DND-41 (cell line): ENCODE results near the gene CD55.

Experiments
- CTCF ChIP-seq: IDR thresholded peaks from 2 replicates; pipeline ENCODE4 v1.5.1; 2012; ENCODE audit warnings: borderline replicate concordance, low read length, moderate library complexity, mild to moderate bottlenecking; ENCODE audit not compliant: poor library complexity, severe bottlenecking; ENCODE audit errors: extremely low read depth
- EZH2 ChIP-seq: IDR thresholded peaks from 3 replicates; pipeline ENCODE4 v1.6.1; 2012; ENCODE audit warnings: borderline replicate concordance, low read depth, mild to moderate bottlenecking, moderate library complexity, low read length, inconsistent platforms; ENCODE audit not compliant: severe bottlenecking

- TF ChIP-seq CTCF (no peak), EZH2 (no peak)
These were observed 74.8 kb downstream of the CD55 start for GRCh38 chr1:207396168-207396746.
